ENCODE results near the gene APAF1. TPM values are rescaled to one million over a fixed set of nuclear protein-coding genes. Genes with fewer than 3 reads are reported as not detected.

Gene APAF1
- total RNA-seq: 12.8 and 17.8 TPM in 2 replicates

GRCh38 chr12:98644712-98645571 lies at the start of gene APAF1, which contains the start of gene IKBIP:
Gene APAF1 (plus strand): TSS chr12:98645290. CDS start chr12:98648360, 3,070 bp downstream.
Gene IKBIP (minus strand): TSS chr12:98644788. CDS start chr12:98644701, 87 bp downstream.

Small RNA genes lying within 50 kb of the gene (small RNA-seq; reads per million reads assigned to genes)
- 97.6 reads per million, percentile 98 among the genes with 10 or more reads in this experiment for gene SNORA53

Other genes with a start within 250 kb of the APAF1 start
- 31.1 and 43.8 TPM in 2 replicates for gene TMPO, start 129.7 kb upstream of the APAF1 start, total RNA-seq
- 675 and 971 TPM in 2 replicates for gene SLC25A3, start 51.6 kb upstream of the APAF1 start, total RNA-seq
- 39.7 and 47.1 TPM in 2 replicates for gene IKBIP, start 502 bp upstream of the APAF1 start, total RNA-seq

Data from hair follicle dermal papilla cell (primary cell).